ENCODE results near the gene SRSF12.

- TF ChIP-seq POLR2AphosphoS5 (IDR thresholded peaks at IDR 0.05; ENCODE audit: insufficient read depth, low read depth, low read length), result no peak
- TF ChIP-seq, protein P1, sequence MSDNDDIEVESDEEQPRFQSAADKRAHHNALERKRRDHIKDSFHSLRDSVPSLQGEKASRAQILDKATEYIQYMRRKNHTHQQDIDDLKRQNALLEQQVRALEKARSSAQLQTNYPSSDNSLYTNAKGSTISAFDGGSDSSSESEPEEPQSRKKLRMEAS (IDR thresholded peaks at IDR 0.05; ENCODE audit: insufficient read depth, insufficient read length), result no peak
- TF ChIP-seq, protein P2, sequence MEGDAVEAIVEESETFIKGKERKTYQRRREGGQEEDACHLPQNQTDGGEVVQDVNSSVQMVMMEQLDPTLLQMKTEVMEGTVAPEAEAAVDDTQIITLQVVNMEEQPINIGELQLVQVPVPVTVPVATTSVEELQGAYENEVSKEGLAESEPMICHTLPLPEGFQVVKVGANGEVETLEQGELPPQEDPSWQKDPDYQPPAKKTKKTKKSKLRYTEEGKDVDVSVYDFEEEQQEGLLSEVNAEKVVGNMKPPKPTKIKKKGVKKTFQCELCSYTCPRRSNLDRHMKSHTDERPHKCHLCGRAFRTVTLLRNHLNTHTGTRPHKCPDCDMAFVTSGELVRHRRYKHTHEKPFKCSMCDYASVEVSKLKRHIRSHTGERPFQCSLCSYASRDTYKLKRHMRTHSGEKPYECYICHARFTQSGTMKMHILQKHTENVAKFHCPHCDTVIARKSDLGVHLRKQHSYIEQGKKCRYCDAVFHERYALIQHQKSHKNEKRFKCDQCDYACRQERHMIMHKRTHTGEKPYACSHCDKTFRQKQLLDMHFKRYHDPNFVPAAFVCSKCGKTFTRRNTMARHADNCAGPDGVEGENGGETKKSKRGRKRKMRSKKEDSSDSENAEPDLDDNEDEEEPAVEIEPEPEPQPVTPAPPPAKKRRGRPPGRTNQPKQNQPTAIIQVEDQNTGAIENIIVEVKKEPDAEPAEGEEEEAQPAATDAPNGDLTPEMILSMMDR (IDR thresholded peaks at IDR 0.05; ENCODE audit: extremely low read depth in 1 of 2, insufficient read depth in 1 of 2, low read depth in 1 of 2, low read length in 2 of 2), result no peak
- no peak for TF ChIP-seq EZH2 (IDR thresholded peaks at IDR 0.05; ENCODE audit: borderline replicate concordance, low read depth, low read length, severe bottlenecking)
- TF ChIP-seq POLR2A (IDR thresholded peaks at IDR 0.05; ENCODE audit: low read depth, low read length), result no peak
- TF ChIP-seq FOS (IDR thresholded peaks at IDR 0.05; ENCODE audit: borderline replicate concordance, insufficient read depth, low read length), result peak; percentile 7
These were observed 21.9 kb upstream of the SRSF12 start for GRCh38 chr6:89139509-89140346.

Data from endothelial cell of umbilical vein (primary cell).